Hepatocyte (in vitro differentiated cells): Measurements from ENCODE around the gene PCCA. TPM values are rescaled to one million over a fixed set of nuclear protein-coding genes. Genes with fewer than 3 reads are reported as not detected.

Experiments used
- DNase-seq: peaks from one replicate; pipeline ENCODE4 v3.0.0-alpha.2; 2016; ENCODE audit warnings: low spot score
- H2AFZ ChIP-seq: fragments of 200-600 bp; sonication (generic); 2 replicates; pipeline ENCODE4 v1.6.0; 2016; ENCODE audit warnings: antibody characterized with exemption, mild to moderate bottlenecking
- H3K27ac ChIP-seq: fragments of 200-600 bp; sonication (generic); 2 replicates; pipeline ENCODE4 v1.5.1; 2016; ENCODE audit warnings: mild to moderate bottlenecking
- H3K27me3 ChIP-seq: fragments of 200-600 bp; sonication (generic); 2 replicates; pipeline ENCODE4 v1.6.1; 2016
- H3K36me3 ChIP-seq: fragments of 200-600 bp; sonication (generic); replicated peaks from 2 replicates; pipeline ENCODE4 v1.5.1; 2016; ENCODE audit warnings: low read depth; ENCODE audit not compliant: insufficient read depth
- H3K4me1 ChIP-seq: fragments of 200-600 bp; sonication (generic); 2 replicates; pipeline ENCODE4 v1.5.1; 2016; ENCODE audit warnings: mild to moderate bottlenecking, moderate library complexity; ENCODE audit not compliant: insufficient read depth
- H3K4me2 ChIP-seq: fragments of 200-600 bp; sonication (generic); 2 replicates; pipeline ENCODE4 v1.6.0; 2016
- H3K4me3 ChIP-seq: fragments of 200-600 bp; sonication (generic); 2 replicates; pipeline ENCODE4 v1.5.1; 2016; ENCODE audit warnings: mild to moderate bottlenecking
- H3K79me2 ChIP-seq: fragments of 200-600 bp; sonication (generic); 2 replicates; pipeline ENCODE4 v1.6.0; 2017; ENCODE audit warnings: mild to moderate bottlenecking
- H3K9me2 ChIP-seq: fragments of 200-600 bp; sonication (generic); replicated peaks from 2 replicates; pipeline ENCODE4 v1.6.0; 2017; ENCODE audit warnings: mild to moderate bottlenecking; ENCODE audit not compliant: insufficient read depth
- H3K9me3 ChIP-seq: fragments of 200-600 bp; sonication (generic); 2 replicates; pipeline ENCODE4 v1.5.1; 2016; ENCODE audit warnings: low read depth, mild to moderate bottlenecking
- H4K20me1 ChIP-seq: fragments of 200-600 bp; sonication (generic); 2 replicates; pipeline ENCODE4 v1.6.0; 2016; ENCODE audit warnings: mild to moderate bottlenecking; ENCODE audit not compliant: insufficient read depth, poor library complexity, severe bottlenecking
- CTCF ChIP-seq: fragments of 200-600 bp; sonication (generic); IDR thresholded peaks from 2 replicates; pipeline ENCODE4 v1.5.1; 2016; ENCODE audit warnings: antibody characterized with exemption, mild to moderate bottlenecking; ENCODE audit not compliant: poor library complexity
- EZH2 ChIP-seq: fragments of 200-600 bp; sonication (generic); IDR thresholded peaks from 2 replicates; pipeline ENCODE4 v1.6.1; 2016; ENCODE audit warnings: antibody characterized with exemption, mild to moderate bottlenecking, borderline replicate concordance
- EZH2phosphoT487 ChIP-seq: fragments of 200-600 bp; sonication (generic); IDR thresholded peaks from one replicate; pipeline ENCODE4 v1.6.1; 2018; ENCODE audit warnings: antibody characterized with exemption, mild to moderate bottlenecking, low read depth, moderate library complexity; ENCODE audit not compliant: unreplicated experiment, severe bottlenecking
- WGBS: methylation state at CpG from one replicate; pipeline ENCODE4 v1.1.6; 2016; ENCODE audit warnings: low lambda C conversion rate; ENCODE audit errors: missing lambda C conversion rate; 5-methylcytosine and 5-hydroxymethylcytosine counted together
- polyA plus RNA-seq: library from polyadenylated mRNA; unstranded; fragments of >200 nt; fragmentation: Nextera tagmentation; extraction: Ambion mirVana; gene quantifications from 2 replicates; pipeline ENCODE4 v1.2.1, GENCODE V29; 2016
- total RNA-seq: library from RNA; depleted of rRNA; stranded (reverse); fragments of >200 nt; gene quantifications from 2 replicates; pipeline ENCODE4 v1.2.3, GENCODE V29; 2014

The PCCA gene
- total and polyA plus RNA-seq, 2 experiments from 2014 or later = 23.6 to 28.2 TPM

GRCh38 chr13:100515410-100515800 is 426.5 kb downstream of the PCCA start:
- Histone ChIP-seq H3K4me2 (no peak overlapping the region), H4K20me1 (no peaks in the 10 kb centered on the region), H3K36me3 (no peaks in the 10 kb centered on the region), H3K4me3 (no peak overlapping the region), H3K79me2 (no peaks in the 10 kb centered on the region), H3K27ac (no peak overlapping the region), H3K4me1 (peaks cover 9% of the 10 kb centered on the region), H3K9me2 (no peaks in the 10 kb centered on the region), H2AFZ (no peak overlapping the region), H3K27me3 (no peaks in the 10 kb centered on the region), H3K9me3 (no peaks in the 10 kb centered on the region)
- no peak for DNase-seq
- no peak for TF ChIP-seq EZH2phosphoT487
- TF ChIP-seq EZH2 = no peak
- no peak for TF ChIP-seq CTCF
- 86% methylated on average over 20 of the region's 20 CpGs for WGBS

- peak; percentile 66 for DNase-seq
- Histone ChIP-seq H3K79me2 (no peaks in the 10 kb centered on the region), H3K36me3 (no peaks in the 10 kb centered on the region), H3K27ac (peak overlapping the region; percentile 77), H3K9me2 (no peaks in the 10 kb centered on the region), H3K4me1 (peaks cover 9% of the 10 kb centered on the region), H3K9me3 (no peaks in the 10 kb centered on the region), H4K20me1 (no peaks in the 10 kb centered on the region), H3K4me3 (no peak overlapping the region), H3K4me2 (peak overlapping the region; percentile 58), H3K27me3 (no peaks in the 10 kb centered on the region), H2AFZ (no peak overlapping the region)
- WGBS = 63% methylated on average over 9 of the region's 9 CpGs
- no peak for TF ChIP-seq EZH2phosphoT487
- no peak for TF ChIP-seq EZH2
- TF ChIP-seq CTCF = no peak
These were observed 428.2 kb downstream of the PCCA start for GRCh38 chr13:100517135-100517534.

- peak overlapping the region; percentile 77 for H3K27ac ChIP-seq
- H3K9me3 ChIP-seq = no peaks in the 10 kb centered on the region
- no peak for TF ChIP-seq EZH2phosphoT487
- no peak for TF ChIP-seq CTCF
- TF ChIP-seq EZH2 = no peak
- no peaks in the 10 kb centered on the region for H3K36me3 ChIP-seq
- no peaks in the 10 kb centered on the region for H4K20me1 ChIP-seq
- H3K4me1 ChIP-seq = peaks cover 9% of the 10 kb centered on the region
- H3K4me3 ChIP-seq = no peak overlapping the region
- peak overlapping the region; percentile 58 for H3K4me2 ChIP-seq
- no peak for DNase-seq
- H2AFZ ChIP-seq = peak overlapping the region; percentile 11
- no peaks in the 10 kb centered on the region for H3K9me2 ChIP-seq
- 85% methylated on average over 13 of the region's 13 CpGs for WGBS
- no peaks in the 10 kb centered on the region for H3K27me3 ChIP-seq
- no peaks in the 10 kb centered on the region for H3K79me2 ChIP-seq
These were observed 428.8 kb downstream of the PCCA start for GRCh38 chr13:100517728-100518127.
